Trophoblast cell (in vitro differentiated cells and primary cell): Measurements from ENCODE around the gene SPOCK3.

Experiments
- DNase-seq, 2 donors: peaks; one replicate each; pipeline ENCODE4 v3.0.0-alpha.2; 2016
- H2AFZ ChIP-seq: 2 replicates; pipeline ENCODE4 v1.6.1; 2013; ENCODE audit warnings: low read length, moderate library complexity, mild to moderate bottlenecking; ENCODE audit not compliant: insufficient read depth, poor library complexity
- H2AK5ac ChIP-seq: 2 replicates; pipeline ENCODE4 v1.6.1; 2013; ENCODE audit warnings: mild to moderate bottlenecking, low read length
- H2BK120ac ChIP-seq: 2 replicates; pipeline ENCODE4 v1.6.1; 2013; ENCODE audit warnings: low read length, mild to moderate bottlenecking, moderate library complexity; ENCODE audit not compliant: insufficient read depth, poor library complexity
- H2BK12ac ChIP-seq: 2 replicates; pipeline ENCODE4 v1.6.1; 2013; ENCODE audit warnings: mild to moderate bottlenecking, low read length, moderate library complexity
- H2BK5ac ChIP-seq: 2 replicates; pipeline ENCODE4 v1.6.1; 2013; ENCODE audit warnings: low read length, low read depth, moderate library complexity, mild to moderate bottlenecking; ENCODE audit not compliant: poor library complexity
- H3K14ac ChIP-seq: 2 replicates; pipeline ENCODE4 v1.6.1; 2013; ENCODE audit warnings: mild to moderate bottlenecking, low read length
- H3K18ac ChIP-seq: 2 replicates; pipeline ENCODE4 v1.6.1; 2013; ENCODE audit warnings: mild to moderate bottlenecking, low read length
- H3K23ac ChIP-seq: 2 replicates; pipeline ENCODE4 v1.6.1; 2013; ENCODE audit warnings: low read length
- H3K27ac ChIP-seq: 2 replicates; pipeline ENCODE4 v1.5.1; 2013; ENCODE audit warnings: low read depth, mild to moderate bottlenecking, inconsistent platforms, low read length, moderate library complexity
- H3K27me3 ChIP-seq: 2 replicates; pipeline ENCODE4 v1.6.1; 2013; ENCODE audit warnings: inconsistent platforms, mild to moderate bottlenecking, low read length, moderate library complexity; ENCODE audit not compliant: insufficient read depth
- H3K36me3 ChIP-seq, 2 experiments: 1 replicate in 1 of 2; 2 replicates in 1 of 2; pipeline ENCODE4 v1.6.1; 2013; ENCODE audit warnings: low read length in 2 of 2, mild to moderate bottlenecking in 2 of 2, moderate library complexity in 1 of 2; ENCODE audit not compliant: insufficient read depth in 2 of 2, control insufficient read depth in 1 of 2
- H3K4ac ChIP-seq: 2 replicates; pipeline ENCODE4 v1.6.1; 2013; ENCODE audit warnings: low read depth, mild to moderate bottlenecking, low read length, moderate library complexity
- H3K4me1 ChIP-seq, 2 experiments: 1 replicate in 1 of 2; 2 replicates in 1 of 2; pipeline ENCODE4 v1.6.1; 2013; ENCODE audit warnings: low read length in 2 of 2, mild to moderate bottlenecking in 2 of 2, moderate library complexity in 1 of 2; ENCODE audit not compliant: insufficient read depth in 2 of 2, control insufficient read depth in 1 of 2
- H3K4me2 ChIP-seq: 2 replicates; pipeline ENCODE4 v1.6.1; 2013; ENCODE audit warnings: inconsistent platforms, mild to moderate bottlenecking, low read length, moderate library complexity
- H3K4me3 ChIP-seq: 2 replicates; pipeline ENCODE4 v1.5.1; 2013; ENCODE audit warnings: mild to moderate bottlenecking, low read depth, low read length, inconsistent platforms
- H3K79me1 ChIP-seq: one replicate; pipeline ENCODE4 v1.6.1; 2013; ENCODE audit warnings: low read length
- H3K79me2 ChIP-seq: 2 replicates; pipeline ENCODE4 v1.6.1; 2013; ENCODE audit warnings: low read length, mild to moderate bottlenecking; ENCODE audit not compliant: control insufficient read depth, insufficient read depth, poor library complexity
- H3K9ac ChIP-seq: 2 replicates; pipeline ENCODE4 v1.6.1; 2013; ENCODE audit warnings: mild to moderate bottlenecking, low read length
- H3K9me3 ChIP-seq: 2 replicates; pipeline ENCODE4 v1.6.1; 2013; ENCODE audit warnings: low read depth, mild to moderate bottlenecking, control low read depth, inconsistent platforms, low read length; ENCODE audit not compliant: insufficient read depth
- H4K12ac ChIP-seq: 2 replicates; pipeline ENCODE4 v1.6.1; 2013; ENCODE audit warnings: low read depth, mild to moderate bottlenecking, low read length, moderate library complexity
- H4K8ac ChIP-seq: 2 replicates; pipeline ENCODE4 v1.6.1; 2013; ENCODE audit warnings: low read depth, mild to moderate bottlenecking, low read length, moderate library complexity
- H4K91ac ChIP-seq: one replicate; pipeline ENCODE4 v1.6.1; 2013; ENCODE audit warnings: low read depth, mild to moderate bottlenecking, low read length, moderate library complexity
- WGBS: extraction: QIAGEN DNeasy Blood & Tissue Kit; methylation state at CpG from one replicate; pipeline ENCODE4 v1.1.7; 2013; ENCODE audit warnings: missing lambda C conversion rate; ENCODE audit not compliant: insufficient read length, insufficient coverage; ENCODE audit errors: extremely low coverage; 5-methylcytosine and 5-hydroxymethylcytosine counted together

SPOCK3 gene

GRCh38 chr4:166994686-166995085, 239.6 kb downstream of the SPOCK3 start:
- Histone ChIP-seq H3K4me1 (no peaks in the 10 kb centered on the region), H3K14ac (no peak overlapping the region), H3K27ac (no peak overlapping the region), H4K8ac (no peak overlapping the region), H3K79me2 (no peaks in the 10 kb centered on the region), H3K4ac (no peak overlapping the region), H3K9ac (no peak overlapping the region), H3K23ac (no peak overlapping the region), H3K9me3 (no peaks in the 10 kb centered on the region), H3K79me1 (no peaks in the 10 kb centered on the region), H3K36me3 (no peaks in the 10 kb centered on the region), H3K4me2 (no peak overlapping the region), H3K4me3 (no peak overlapping the region), H3K27me3 (no peaks in the 10 kb centered on the region), H3K18ac (no peak overlapping the region), H4K12ac (no peak overlapping the region), H2BK5ac (no peak overlapping the region), H2AK5ac (no peak overlapping the region), H2AFZ (no peak overlapping the region), H2BK12ac (no peak overlapping the region), H4K91ac (no peak overlapping the region), H2BK120ac (no peak overlapping the region)
- DNase-seq = no peak

GRCh38 chr4:166991006-166991561, 243.2 kb downstream of the SPOCK3 start:
- H3K4me1 ChIP-seq = no peaks in the 10 kb centered on the region
- H3K27ac ChIP-seq = no peak overlapping the region
- H3K36me3 ChIP-seq = no peaks in the 10 kb centered on the region
- no peak overlapping the region for H2BK5ac ChIP-seq
- H3K4ac ChIP-seq = no peak overlapping the region
- WGBS = no CpG with 5 or more reads among the region's 3 CpGs
- no peak overlapping the region for H3K18ac ChIP-seq
- H2BK12ac ChIP-seq = no peak overlapping the region
- no peak overlapping the region for H3K4me2 ChIP-seq
- no peak for DNase-seq
- H3K79me2 ChIP-seq = no peaks in the 10 kb centered on the region
- H3K23ac ChIP-seq = no peak overlapping the region
- no peak overlapping the region for H3K9ac ChIP-seq
- no peak overlapping the region for H4K12ac ChIP-seq
- H3K4me3 ChIP-seq = no peak overlapping the region
- no peak overlapping the region for H4K8ac ChIP-seq
- no peaks in the 10 kb centered on the region for H3K79me1 ChIP-seq
- no peak overlapping the region for H4K91ac ChIP-seq
- H3K9me3 ChIP-seq = no peaks in the 10 kb centered on the region
- no peak overlapping the region for H2BK120ac ChIP-seq
- H2AFZ ChIP-seq = no peak overlapping the region
- no peak overlapping the region for H3K14ac ChIP-seq
- no peak overlapping the region for H2AK5ac ChIP-seq
- H3K27me3 ChIP-seq = no peaks in the 10 kb centered on the region

GRCh38 chr4:166989886-166990285, 244.4 kb downstream of the SPOCK3 start:
- Histone ChIP-seq H3K4me2 (no peak overlapping the region), H3K27ac (no peak overlapping the region), H4K8ac (no peak overlapping the region), H2BK5ac (no peak overlapping the region), H3K4ac (no peak overlapping the region), H3K4me3 (no peak overlapping the region), H3K27me3 (no peaks in the 10 kb centered on the region), H3K18ac (no peak overlapping the region), H2BK120ac (no peak overlapping the region), H4K12ac (no peak overlapping the region), H3K4me1 (no peaks in the 10 kb centered on the region), H3K9me3 (no peaks in the 10 kb centered on the region), H3K9ac (no peak overlapping the region), H3K79me1 (no peaks in the 10 kb centered on the region), H3K79me2 (no peaks in the 10 kb centered on the region), H3K23ac (no peak overlapping the region), H2AK5ac (no peak overlapping the region), H4K91ac (no peak overlapping the region), H2BK12ac (no peak overlapping the region), H2AFZ (no peak overlapping the region), H3K36me3 (no peaks in the 10 kb centered on the region), H3K14ac (no peak overlapping the region)
- WGBS = no CpG with 5 or more reads among the region's 1 CpG
- no peak for DNase-seq

- no peaks in the 10 kb centered on the region for H3K79me1 ChIP-seq
- no peak overlapping the region for H3K23ac ChIP-seq
- no peak overlapping the region for H3K4me2 ChIP-seq
- no peak overlapping the region for H3K4ac ChIP-seq
- H2BK120ac ChIP-seq = no peak overlapping the region
- no peak overlapping the region for H4K8ac ChIP-seq
- peaks cover under 1% of the 10 kb centered on the region for H3K9me3 ChIP-seq
- H2BK5ac ChIP-seq = no peak overlapping the region
- no peaks in the 10 kb centered on the region for H3K36me3 ChIP-seq
- no peak overlapping the region for H3K9ac ChIP-seq
- H4K12ac ChIP-seq = no peak overlapping the region
- DNase-seq = no peak
- no CpG with 5 or more reads among the region's 1 CpG for WGBS
- no peak overlapping the region for H2BK12ac ChIP-seq
- H4K91ac ChIP-seq = no peak overlapping the region
- no peak overlapping the region for H2AK5ac ChIP-seq
- no peak overlapping the region for H3K4me3 ChIP-seq
- H3K4me1 ChIP-seq = no peaks in the 10 kb centered on the region
- H3K14ac ChIP-seq = no peak overlapping the region
- no peak overlapping the region for H3K27ac ChIP-seq
- no peaks in the 10 kb centered on the region for H3K27me3 ChIP-seq
- H3K18ac ChIP-seq = no peak overlapping the region
- no peaks in the 10 kb centered on the region for H3K79me2 ChIP-seq
- H2AFZ ChIP-seq = no peak overlapping the region
These were observed 247.3 kb downstream of the SPOCK3 start for GRCh38 chr4:166987026-166987425.
